ENCODE results near the gene LRRK1.
"Not testable (repeated sequence)": the region's sequence is repeated elsewhere in the genome, so short reads cannot be mapped to it uniquely, and the experiment has no call there.

LRRK1 gene

GRCh38 chr15:101083336-101084045, 164.3 kb downstream of the LRRK1 start:
- no peak for DNase-seq

GRCh38 chr15:101084801-101085200, 165.6 kb downstream of the LRRK1 start:
- DNase-seq = no peak

- DNase-seq = no peak
Measured at GRCh38 chr15:101085311-101085700, 166.1 kb downstream of the LRRK1 start.

- DNase-seq = no peak
Measured at GRCh38 chr15:101086394-101087171, 167.4 kb downstream of the LRRK1 start.

GRCh38 chr15:101087172-101087769, 168.1 kb downstream of the LRRK1 start:
- no peak for DNase-seq

GRCh38 chr15:101088271-101088670, 169.1 kb downstream of the LRRK1 start:
- no peak for DNase-seq

- DNase-seq = no peak
Measured at GRCh38 chr15:101088788-101089578, 169.8 kb downstream of the LRRK1 start.

GRCh38 chr15:101089579-101090427, 170.6 kb downstream of the LRRK1 start:
- no peak for DNase-seq

GRCh38 chr15:101090428-101090790, 171.3 kb downstream of the LRRK1 start:
- DNase-seq = no peak

GRCh38 chr15:101091080-101092017, 172.2 kb downstream of the LRRK1 start:
- no peak for DNase-seq

GRCh38 chr15:101092156-101092866, 173.2 kb downstream of the LRRK1 start:
- no peak for DNase-seq

GRCh38 chr15:101092867-101093202, 173.7 kb downstream of the LRRK1 start:
- no peak for DNase-seq

- no peak for DNase-seq
Measured at GRCh38 chr15:101093958-101094357, 174.8 kb downstream of the LRRK1 start.

GRCh38 chr15:101095796-101096406, 176.7 kb downstream of the LRRK1 start:
- DNase-seq = not testable (repeated sequence)

GRCh38 chr15:101097111-101097510, 178.0 kb downstream of the LRRK1 start:
- no peak for DNase-seq

- DNase-seq = no peak
Measured at GRCh38 chr15:101099183-101099582, 180.0 kb downstream of the LRRK1 start.

GRCh38 chr15:101100118-101100517, 181.0 kb downstream of the LRRK1 start:
- no peak for DNase-seq

- DNase-seq = no peak
Measured at GRCh38 chr15:101100593-101101442, 181.7 kb downstream of the LRRK1 start.

- DNase-seq = no peak
Measured at GRCh38 chr15:101101676-101102075, 182.5 kb downstream of the LRRK1 start.
